HG03571 (cell line): ENCODE data around the gene HK1.

ENCODE experiments used
- ATAC-seq: cut with Tn5 transposase; IDR thresholded peaks from one replicate; pipeline ENCODE4 v1.9.1; 2021; ENCODE audit not compliant: unreplicated experiment

The HK1 gene

GRCh38 chr10:69372126-69372980 is 94.1 kb downstream of the HK1 start:
- ATAC-seq: no peak

- no peak for ATAC-seq
These were observed 95.9 kb downstream of the HK1 start for GRCh38 chr10:69374242-69374641.

DNA sequence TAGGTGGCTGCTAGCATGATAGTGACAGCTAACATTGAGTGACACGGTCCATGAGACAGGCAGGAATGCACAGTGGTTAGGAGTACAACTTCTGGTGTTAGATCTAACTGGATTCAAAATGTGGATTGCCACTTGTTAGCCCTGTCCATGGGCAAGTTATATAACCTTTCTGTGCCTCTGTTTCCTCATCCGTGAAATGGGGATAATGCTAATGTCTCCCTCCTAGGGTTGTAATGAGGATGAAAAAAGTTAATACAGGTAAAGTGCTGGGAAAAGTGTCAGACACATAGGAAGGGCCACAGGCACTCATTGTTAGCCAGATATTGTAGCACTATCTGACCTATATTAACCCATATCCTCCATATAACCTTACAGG is 96.6 kb downstream of the HK1 start:
- ATAC-seq: no peak

- no peak for ATAC-seq
These were observed 97.2 kb downstream of the HK1 start for GRCh38 chr10:69375307-69376151.

DNA sequence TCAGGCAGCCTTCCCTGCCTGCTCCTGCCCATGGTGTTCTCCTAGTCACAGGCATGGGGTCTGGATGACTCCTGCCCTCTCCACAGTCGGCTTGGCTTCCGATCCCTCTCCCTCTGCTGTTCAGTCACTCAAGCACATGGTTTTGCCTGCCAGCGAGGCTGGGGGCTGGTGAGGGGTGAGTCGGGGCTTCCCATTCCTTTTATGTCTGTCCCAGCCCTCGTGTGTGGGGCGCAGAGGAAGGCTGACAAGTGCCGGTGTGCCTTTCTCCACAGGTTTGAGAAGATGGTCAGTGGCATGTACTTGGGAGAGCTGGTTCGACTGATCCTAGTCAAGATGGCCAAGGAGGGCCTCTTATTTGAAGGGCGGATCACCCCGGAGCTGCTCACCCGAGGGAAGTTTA is 98.4 kb downstream of the HK1 start:
- no peak for ATAC-seq

- no peak for ATAC-seq
These were observed 98.9 kb downstream of the HK1 start for GRCh38 chr10:69377191-69377590.

DNA sequence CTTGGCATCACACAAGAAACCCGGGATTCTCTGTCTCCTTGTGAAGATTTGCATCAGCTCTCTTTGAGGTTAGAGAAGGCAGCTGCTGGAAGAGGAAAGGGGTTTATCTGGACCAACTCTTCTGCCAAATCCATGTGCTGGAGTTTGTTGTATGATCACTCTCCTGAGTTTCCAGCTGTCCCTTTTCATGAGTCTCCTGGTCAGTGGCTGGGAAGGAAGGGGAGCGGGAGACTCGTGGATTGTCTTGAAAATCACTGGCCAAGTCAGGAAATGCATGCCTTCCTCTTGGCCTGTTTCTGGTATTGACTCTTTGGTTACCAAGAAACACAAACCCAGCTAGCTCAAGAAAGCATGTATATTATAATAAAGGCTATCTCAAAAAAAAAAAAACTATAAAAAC is 99.6 kb downstream of the HK1 start:
- ATAC-seq: no peak

DNA sequence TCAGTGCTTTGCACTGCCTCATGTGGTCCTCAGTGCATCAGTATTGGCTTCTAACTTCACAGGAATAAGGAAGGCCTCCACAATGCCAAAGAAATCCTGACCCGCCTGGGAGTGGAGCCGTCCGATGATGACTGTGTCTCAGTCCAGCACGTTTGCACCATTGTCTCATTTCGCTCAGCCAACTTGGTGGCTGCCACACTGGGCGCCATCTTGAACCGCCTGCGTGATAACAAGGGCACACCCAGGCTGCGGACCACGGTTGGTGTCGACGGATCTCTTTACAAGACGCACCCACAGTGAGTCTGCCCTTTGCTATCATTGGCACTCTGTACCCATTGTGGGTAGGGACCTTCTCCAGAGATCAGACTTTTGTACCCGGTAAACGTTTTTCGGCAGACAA is 101.5 kb downstream of the HK1 start:
- ATAC-seq: no peak

GRCh38 chr10:69382382-69383117 is 104.3 kb downstream of the HK1 start:
- ATAC-seq: no peak

DNA sequence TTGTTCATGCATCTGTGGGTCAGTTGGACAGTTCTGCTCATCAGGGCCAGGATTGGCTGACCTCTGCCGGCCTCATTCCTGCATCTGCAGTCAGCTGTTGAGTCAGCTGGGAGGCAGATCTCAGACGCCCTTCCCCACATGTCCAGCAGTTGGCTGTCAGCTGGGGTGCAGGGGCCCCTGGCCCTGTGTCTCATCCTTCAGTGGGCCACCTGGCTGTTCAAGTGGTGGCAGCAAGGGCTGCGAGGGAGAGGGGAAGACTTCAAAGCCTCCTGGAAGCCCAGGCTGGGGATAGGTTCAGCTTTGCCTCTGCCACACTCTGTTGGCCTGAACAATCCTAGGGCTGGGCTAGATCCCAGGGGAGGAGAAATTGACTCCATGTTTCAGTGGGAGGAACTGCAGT is 105.3 kb downstream of the HK1 start:
- ATAC-seq: no peak

GRCh38 chr10:69384320-69384719 is 106.0 kb downstream of the HK1 start:
- no peak for ATAC-seq

GRCh38 chr10:69385454-69386350 is 107.4 kb downstream of the HK1 start:
- ATAC-seq: no peak

DNA sequence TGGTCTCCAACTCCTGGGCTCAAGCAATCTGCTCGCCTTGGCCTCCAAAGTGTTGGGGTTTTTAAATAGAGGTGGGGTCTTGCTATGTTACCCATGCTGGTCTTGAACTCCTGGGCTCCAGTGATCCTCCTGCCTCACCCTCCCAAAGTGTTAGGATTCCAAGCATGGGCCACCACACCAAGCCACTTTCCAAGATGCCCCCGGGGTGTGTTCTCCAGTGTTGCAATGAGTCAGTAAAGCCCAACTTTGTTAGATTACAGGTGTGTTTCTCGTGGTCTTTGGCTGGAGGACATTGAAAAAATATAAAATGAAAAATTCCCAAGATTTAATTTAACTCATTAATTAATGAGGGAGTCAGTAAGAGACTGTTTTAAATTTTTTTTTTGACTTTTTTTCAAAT is 109.2 kb downstream of the HK1 start:
- ATAC-seq: no peak

GRCh38 chr10:69388488-69388887 is 110.2 kb downstream of the HK1 start:
- no peak for ATAC-seq

DNA sequence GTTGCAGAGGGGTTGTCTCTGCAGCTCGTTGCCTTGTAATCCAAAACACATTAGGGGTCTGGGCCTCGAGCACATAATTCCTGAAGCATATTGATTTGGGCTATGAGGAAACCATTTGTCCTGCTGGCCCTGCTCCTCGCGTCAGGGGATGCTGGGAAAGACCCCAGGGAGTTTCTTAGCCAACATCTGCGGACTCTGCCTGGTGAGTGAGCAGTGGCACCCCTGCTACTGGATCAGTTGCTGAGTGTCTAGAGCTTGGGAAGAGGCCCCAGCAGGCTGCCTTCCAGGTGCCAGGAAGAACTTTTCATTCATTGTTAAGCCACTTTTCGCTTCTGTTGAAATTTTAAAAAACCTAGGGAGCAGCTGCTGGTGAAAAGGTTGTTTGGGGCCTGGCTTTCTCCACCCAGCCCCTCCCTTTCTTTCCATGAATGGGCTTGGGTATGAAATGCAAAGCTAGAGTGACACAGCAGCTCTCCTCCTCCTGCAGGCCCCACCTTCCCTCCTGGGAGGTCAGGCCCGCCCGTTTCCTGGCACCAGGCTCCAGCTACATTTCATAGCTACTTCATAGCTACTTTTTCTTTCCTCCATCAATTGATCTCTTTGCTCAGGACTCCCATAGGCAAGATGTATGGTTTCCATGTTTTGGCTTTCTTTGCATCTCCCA is 111.7 kb downstream of the HK1 start:
- no peak for ATAC-seq

DNA sequence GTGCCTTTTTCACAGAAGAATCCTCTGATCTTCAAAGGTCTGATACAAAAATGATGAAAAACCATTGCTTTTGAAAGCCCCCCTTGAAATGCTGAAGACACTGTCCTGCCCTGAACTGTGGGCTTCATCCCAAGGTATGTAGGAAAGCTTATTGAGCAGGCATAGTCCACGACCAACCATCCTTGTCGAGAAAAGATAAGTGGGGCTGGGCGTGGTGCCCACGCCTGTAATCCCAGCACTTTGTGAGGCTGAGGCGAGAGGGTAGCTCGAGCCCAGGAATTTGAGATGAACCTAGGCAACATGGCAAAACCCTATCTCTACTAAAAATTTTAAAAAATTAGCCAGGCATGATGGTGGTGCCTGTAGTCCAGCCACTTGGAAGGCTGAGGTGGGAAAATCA is 112.9 kb downstream of the HK1 start:
- ATAC-seq: no peak

GRCh38 chr10:69392481-69393000 is 114.2 kb downstream of the HK1 start:
- peak; percentile 84 for ATAC-seq

DNA sequence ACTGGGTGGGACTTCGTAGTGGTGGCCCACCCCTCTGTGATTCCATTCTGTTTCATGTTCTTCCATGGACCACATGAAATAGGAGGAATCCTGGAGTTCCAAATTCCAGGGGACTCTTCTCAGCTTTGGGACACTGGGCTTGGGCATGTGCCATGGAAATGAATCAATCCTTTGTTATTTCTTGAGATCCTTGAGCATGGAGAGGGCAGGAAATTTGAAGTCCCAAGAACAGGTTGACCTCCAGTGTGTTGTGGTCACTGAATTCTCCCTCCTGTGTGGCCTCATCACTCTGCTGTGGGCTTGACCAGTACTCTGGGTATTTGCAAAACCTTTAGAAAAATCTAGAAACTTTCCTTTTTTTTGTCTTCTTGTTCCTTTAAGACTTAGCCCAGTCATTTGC is 115.7 kb downstream of the HK1 start:
- no peak for ATAC-seq

GRCh38 chr10:69397972-69398371 is 119.7 kb downstream of the HK1 start:
- ATAC-seq: no peak

DNA sequence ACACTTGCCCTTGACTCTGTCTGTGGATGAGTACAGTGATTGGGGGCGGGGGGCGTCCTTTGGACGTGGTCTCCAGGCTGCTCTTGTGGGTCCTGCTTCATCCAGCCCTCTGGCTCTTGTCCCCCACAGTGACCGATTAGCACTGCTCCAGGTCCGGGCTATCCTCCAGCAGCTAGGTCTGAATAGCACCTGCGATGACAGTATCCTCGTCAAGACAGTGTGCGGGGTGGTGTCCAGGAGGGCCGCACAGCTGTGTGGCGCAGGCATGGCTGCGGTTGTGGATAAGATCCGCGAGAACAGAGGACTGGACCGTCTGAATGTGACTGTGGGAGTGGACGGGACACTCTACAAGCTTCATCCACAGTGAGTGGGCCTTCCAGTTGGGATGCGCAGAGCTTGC is 120.2 kb downstream of the HK1 start:
- no peak for ATAC-seq
